ENCODE results near the gene SOX21.

Gene SOX21

GRCh38 chr13:94709001-94709834 is 3.1 kb downstream of the SOX21 start:
- DNase-seq (ENCODE audit: low spot score), result no peak

GRCh38 chr13:94708031-94708859 is 4.1 kb downstream of the SOX21 start:
- DNase-seq (ENCODE audit: low spot score), result no peak

GRCh38 chr13:94707400-94708021 is 4.8 kb downstream of the SOX21 start:
- DNase-seq (ENCODE audit: low spot score), result no peak

GRCh38 chr13:94706843-94707399 is 5.4 kb downstream of the SOX21 start:
- DNase-seq (ENCODE audit: low spot score), result no peak

GRCh38 chr13:94706101-94706842 is 6.1 kb downstream of the SOX21 start:
- no peak for DNase-seq (ENCODE audit: low spot score)

- DNase-seq (ENCODE audit: low spot score), result no peak
Measured at GRCh38 chr13:94705081-94706030, 7.0 kb downstream of the SOX21 start.

GRCh38 chr13:94704377-94705080 is 7.8 kb downstream of the SOX21 start:
- DNase-seq (ENCODE audit: low spot score), result no peak

- DNase-seq (ENCODE audit: low spot score), result no peak
Measured at GRCh38 chr13:94703721-94704314, 8.5 kb downstream of the SOX21 start.

GRCh38 chr13:94703271-94703670 is 9.1 kb downstream of the SOX21 start:
- DNase-seq (ENCODE audit: low spot score), result no peak

- DNase-seq (ENCODE audit: low spot score), result no peak
Measured at GRCh38 chr13:94702181-94703041, 9.9 kb downstream of the SOX21 start.

GRCh38 chr13:94701313-94702180 is 10.8 kb downstream of the SOX21 start:
- no peak for DNase-seq (ENCODE audit: low spot score)

GRCh38 chr13:94700536-94700935 is 11.8 kb downstream of the SOX21 start:
- no peak for DNase-seq (ENCODE audit: low spot score)

- no peak for DNase-seq (ENCODE audit: low spot score)
Measured at GRCh38 chr13:94700051-94700535, 12.3 kb downstream of the SOX21 start.

GRCh38 chr13:94696171-94696570 is 16.2 kb downstream of the SOX21 start:
- DNase-seq (ENCODE audit: low spot score), result no peak

GRCh38 chr13:94692030-94692429 is 20.3 kb downstream of the SOX21 start:
- DNase-seq (ENCODE audit: low spot score), result no peak

- no peak for DNase-seq (ENCODE audit: low spot score)
Measured at GRCh38 chr13:94683409-94683808, 28.9 kb downstream of the SOX21 start.

GRCh38 chr13:94682229-94682628 is 30.1 kb downstream of the SOX21 start:
- DNase-seq (ENCODE audit: low spot score), result no peak
